ENCODE data around the gene NCOA3. TPM values are rescaled to one million over a fixed set of nuclear protein-coding genes. Genes with fewer than 3 reads are reported as not detected.

Gene NCOA3
- total and polyA plus RNA-seq, 3 donors from 2014 or later, result 18.1 to 32.5 (median 27.6) TPM

- Histone ChIP-seq H3K9me3 (no peaks in the 10 kb centered on the region), H3K27ac (no peak overlapping the region), H3K27me3 (no peaks in the 10 kb centered on the region), H3K4me1 (peaks cover 15% of the 10 kb centered on the region), H3K4me3 (no peak overlapping the region), H3K36me3 (ENCODE audit: low read depth, missing control alignments) (no peaks in the 10 kb centered on the region)
- no peak for DNase-seq
- 92 to 94% methylated on average over 15 of the region's 15 CpGs for WGBS, 2 donors
- intact Hi-C loops (cut with DNase I; ENCODE audit: low total_unique reads), result no loop called here
- no peak for TF ChIP-seq POLR2A (IDR thresholded peaks at IDR 0.05)
Measured at GRCh38 chr20:47701612-47702011, 199.9 kb downstream of the NCOA3 start.

- Histone ChIP-seq H3K4me3 (no peak overlapping the region), H3K27ac (no peak overlapping the region), H3K27me3 (no peaks in the 10 kb centered on the region), H3K4me1 (peaks cover 15% of the 10 kb centered on the region), H3K36me3 (ENCODE audit: low read depth, missing control alignments) (no peaks in the 10 kb centered on the region), H3K9me3 (no peaks in the 10 kb centered on the region)
- no peak for DNase-seq
- no peak for TF ChIP-seq POLR2A (IDR thresholded peaks at IDR 0.05)
- no peak for TF ChIP-seq CTCF (IDR thresholded peaks at IDR 0.05)
- intact Hi-C loops (cut with DNase I; ENCODE audit: low total_unique reads), result no loop called here
- 67% methylated on average over 5 of the region's 5 CpGs for WGBS, 2 donors
Measured at GRCh38 chr20:47703748-47704147, 202.1 kb downstream of the NCOA3 start.

GRCh38 chr20:47704746-47705496, 203.2 kb downstream of the NCOA3 start:
- peak overlapping the region in 1 of 2 donors; percentile 32 for H3K27ac ChIP-seq
- H3K27me3 ChIP-seq, result no peaks in the 10 kb centered on the region
- H3K9me3 ChIP-seq, result no peaks in the 10 kb centered on the region
- TF ChIP-seq POLR2A (IDR thresholded peaks at IDR 0.05), result no peak
- no peak for TF ChIP-seq CTCF (IDR thresholded peaks at IDR 0.05)
- H3K36me3 ChIP-seq (ENCODE audit: low read depth, missing control alignments), result no peaks in the 10 kb centered on the region
- H3K4me3 ChIP-seq, result no peak overlapping the region
- intact Hi-C loops (cut with DNase I; ENCODE audit: low total_unique reads), result no loop called here
- WGBS, 2 donors, result 25 to 38% methylated on average over 15 of the region's 15 CpGs
- DNase-seq, result peak; percentile 68
- H3K4me1 ChIP-seq, result peaks cover 22% of the 10 kb centered on the region

- no peak for TF ChIP-seq POLR2A (IDR thresholded peaks at IDR 0.05)
- TF ChIP-seq CTCF (IDR thresholded peaks at IDR 0.05), result no peak
- 36 to 51% methylated on average over 7 of the region's 7 CpGs for WGBS, 2 donors
- H3K27ac ChIP-seq, result no peak overlapping the region
- H3K4me1 ChIP-seq, result peaks cover 25% of the 10 kb centered on the region
- H3K36me3 ChIP-seq (ENCODE audit: low read depth, missing control alignments), result no peaks in the 10 kb centered on the region
- intact Hi-C loops (cut with DNase I; ENCODE audit: low total_unique reads), result no loop called here
- no peak overlapping the region for H3K4me3 ChIP-seq
- no peaks in the 10 kb centered on the region for H3K27me3 ChIP-seq
- DNase-seq, result peak; percentile 81
- H3K9me3 ChIP-seq, result no peaks in the 10 kb centered on the region
Measured at GRCh38 chr20:47705497-47705856, 203.8 kb downstream of the NCOA3 start.

- WGBS, 2 donors, result 94 to 96% methylated on average over 5 of the region's 5 CpGs
- intact Hi-C loops (cut with DNase I; ENCODE audit: low total_unique reads), result no loop called here
- Histone ChIP-seq H3K4me1 (peaks cover 34% of the 10 kb centered on the region), H3K27me3 (no peaks in the 10 kb centered on the region), H3K36me3 (ENCODE audit: low read depth, missing control alignments) (no peaks in the 10 kb centered on the region), H3K4me3 (no peak overlapping the region), H3K27ac (no peak overlapping the region), H3K9me3 (no peaks in the 10 kb centered on the region)
- DNase-seq, result no peak
- TF ChIP-seq CTCF (IDR thresholded peaks at IDR 0.05) (no peak), POLR2A (IDR thresholded peaks at IDR 0.05) (no peak)
Measured at GRCh38 chr20:47706345-47706744, 204.7 kb downstream of the NCOA3 start.

Small RNA genes lying within 50 kb of the gene (small RNA-seq; reads per million reads assigned to genes)
- gene RNU6-497P (0 reads per million in 2 donors), gene RNU6-563P (0 reads per million in 2 donors)

Other genes starting within 250 kb of the NCOA3 start
- gene ZMYND8, start 145.2 kb upstream of the NCOA3 start, total RNA-seq, result 100 to 1,000 TPM in 1 of 2 donors, 10 to 100 TPM in 1; 87.2 to 102 TPM
- 30.4 TPM for gene ZMYND8, start 145.2 kb upstream of the NCOA3 start, polyA plus RNA-seq (ENCODE audit: insufficient read depth, low read depth, low replicate concordance)